Duodenal mucosa (tissue), 2 donors: ENCODE measurements around the gene ITGA5.

Experiments used
- H3K27ac ChIP-seq: one replicate; pipeline ENCODE4 v1.7.0; 2013; ENCODE audit warnings: low read depth, low read length
- H3K27me3 ChIP-seq, 2 donors: one replicate each; pipeline ENCODE4 v1.7.0; 2013; ENCODE audit warnings: low read length in 2 of 2, control low read depth in 1 of 2; ENCODE audit not compliant: insufficient read depth in 2 of 2, control insufficient read depth in 1 of 2
- H3K36me3 ChIP-seq, 2 donors: one replicate each; pipeline ENCODE4 v1.7.0; 2013; ENCODE audit warnings: low read length in 2 of 2, control low read depth in 1 of 2; ENCODE audit not compliant: insufficient read depth in 2 of 2, control insufficient read depth in 1 of 2
- H3K4me1 ChIP-seq, 2 donors: one replicate each; pipeline ENCODE4 v1.7.0; 2013; ENCODE audit warnings: low read length in 2 of 2, control low read depth in 1 of 2; ENCODE audit not compliant: insufficient read depth in 2 of 2, control insufficient read depth in 1 of 2
- H3K4me3 ChIP-seq, 2 donors: one replicate each; pipeline ENCODE4 v1.7.0; 2013; ENCODE audit warnings: low read length in 2 of 2, low read depth in 1 of 2
- H3K9ac ChIP-seq, 2 donors: one replicate each; pipeline ENCODE4 v1.7.0; 2013; ENCODE audit warnings: low read length in 2 of 2, low read depth in 1 of 2
- H3K9me3 ChIP-seq, 2 donors: one replicate each; pipeline ENCODE4 v1.7.0; 2013; ENCODE audit warnings: low read length in 2 of 2, control low read depth in 1 of 2; ENCODE audit not compliant: control insufficient read depth in 1 of 2

Gene ITGA5

GRCh38 chr12:54431911-54432814 lies 13.1 kb upstream of the ITGA5 start:
- H3K27ac ChIP-seq = peak overlapping the region; percentile 37
- H3K4me1 ChIP-seq = peaks cover 0 to 12% of the 10 kb centered on the region in 2 donors
- no peaks in the 10 kb centered on the region for H3K9me3 ChIP-seq
- H3K9ac ChIP-seq = no peak overlapping the region
- H3K4me3 ChIP-seq = no peak overlapping the region
- H3K36me3 ChIP-seq = no peaks in the 10 kb centered on the region
- H3K27me3 ChIP-seq = peaks cover 4% of the 10 kb centered on the region in 2 donors

GRCh38 chr12:54430471-54431069 lies 11.5 kb upstream of the ITGA5 start:
- Histone ChIP-seq H3K9ac (no peak overlapping the region), H3K9me3 (no peaks in the 10 kb centered on the region), H3K4me3 (no peak overlapping the region), H3K4me1 (peaks cover 0 to 12% of the 10 kb centered on the region in 2 donors), H3K27me3 (peaks cover 4 to 8% of the 10 kb centered on the region in 2 donors), H3K27ac (no peak overlapping the region), H3K36me3 (no peaks in the 10 kb centered on the region)

GRCh38 chr12:54429014-54429471 lies 10.0 kb upstream of the ITGA5 start:
- Histone ChIP-seq H3K27me3 (peaks cover 4 to 19% of the 10 kb centered on the region in 2 donors), H3K4me3 (no peak overlapping the region), H3K9ac (no peak overlapping the region), H3K27ac (no peak overlapping the region), H3K36me3 (no peaks in the 10 kb centered on the region), H3K4me1 (peaks cover 0 to 12% of the 10 kb centered on the region in 2 donors), H3K9me3 (no peaks in the 10 kb centered on the region)

GRCh38 chr12:54428050-54429013 lies 9.3 kb upstream of the ITGA5 start:
- Histone ChIP-seq H3K36me3 (no peaks in the 10 kb centered on the region), H3K9ac (no peak overlapping the region), H3K4me1 (peaks cover 0 to 12% of the 10 kb centered on the region in 2 donors), H3K4me3 (no peak overlapping the region), H3K9me3 (no peaks in the 10 kb centered on the region), H3K27me3 (peaks cover 4 to 19% of the 10 kb centered on the region in 2 donors), H3K27ac (peak overlapping the region; percentile 23)

GRCh38 chr12:54427106-54427505 lies 8.0 kb upstream of the ITGA5 start:
- peaks cover 0 to 12% of the 10 kb centered on the region in 2 donors for H3K4me1 ChIP-seq
- no peak overlapping the region for H3K9ac ChIP-seq
- H3K36me3 ChIP-seq = no peaks in the 10 kb centered on the region
- H3K27me3 ChIP-seq = peaks cover 8 to 18% of the 10 kb centered on the region in 2 donors
- H3K9me3 ChIP-seq = no peaks in the 10 kb centered on the region
- H3K27ac ChIP-seq = no peak overlapping the region
- H3K4me3 ChIP-seq = no peak overlapping the region

GRCh38 chr12:54426690-54427089 lies 7.6 kb upstream of the ITGA5 start:
- peaks cover 0 to 12% of the 10 kb centered on the region in 2 donors for H3K4me1 ChIP-seq
- no peaks in the 10 kb centered on the region for H3K9me3 ChIP-seq
- no peak overlapping the region for H3K27ac ChIP-seq
- no peak overlapping the region for H3K9ac ChIP-seq
- H3K36me3 ChIP-seq = no peaks in the 10 kb centered on the region
- H3K27me3 ChIP-seq = peaks cover 12 to 18% of the 10 kb centered on the region in 2 donors
- no peak overlapping the region for H3K4me3 ChIP-seq

- Histone ChIP-seq H3K36me3 (no peaks in the 10 kb centered on the region), H3K27me3 (peaks cover 16 to 21% of the 10 kb centered on the region in 2 donors), H3K9ac (no peak overlapping the region), H3K4me1 (peaks cover 0 to 12% of the 10 kb centered on the region in 2 donors), H3K9me3 (no peaks in the 10 kb centered on the region), H3K27ac (no peak overlapping the region), H3K4me3 (no peak overlapping the region)
Measured at GRCh38 chr12:54425702-54426101, 6.6 kb upstream of the ITGA5 start.

GRCh38 chr12:54424224-54424623 lies 5.2 kb upstream of the ITGA5 start:
- H3K27me3 ChIP-seq = peaks cover 20 to 30% of the 10 kb centered on the region in 2 donors
- H3K9ac ChIP-seq = no peak overlapping the region
- peaks cover 0 to 12% of the 10 kb centered on the region in 2 donors for H3K4me1 ChIP-seq
- H3K36me3 ChIP-seq = no peaks in the 10 kb centered on the region
- H3K4me3 ChIP-seq = no peak overlapping the region
- peak overlapping the region; percentile 3 for H3K27ac ChIP-seq
- no peaks in the 10 kb centered on the region for H3K9me3 ChIP-seq

GRCh38 chr12:54423816-54424150 lies 4.7 kb upstream of the ITGA5 start:
- H3K27ac ChIP-seq = no peak overlapping the region

More at GRCh38 chr12:54423816-54424150, 4.7 kb upstream of the ITGA5 start:
- H3K27me3 ChIP-seq = peaks cover 22 to 30% of the 10 kb centered on the region in 2 donors
- no peak overlapping the region for H3K4me3 ChIP-seq
- H3K36me3 ChIP-seq = no peaks in the 10 kb centered on the region
- no peaks in the 10 kb centered on the region for H3K9me3 ChIP-seq
- peaks cover 0 to 9% of the 10 kb centered on the region in 2 donors for H3K4me1 ChIP-seq
- no peak overlapping the region for H3K9ac ChIP-seq
